GM21529 (cell line): Measurements from ENCODE around the gene ZCCHC7.
"Not testable (repeated sequence)": the region's sequence is repeated elsewhere in the genome, so short reads cannot be mapped to it uniquely, and the experiment has no call there.

Source experiments
- ATAC-seq: cut with Tn5 transposase; IDR thresholded peaks from one replicate; pipeline ENCODE4 v1.9.1; 2021; ENCODE audit not compliant: unreplicated experiment

The ZCCHC7 gene

GRCh38 chr9:37119907-37120842, at the start of gene ZCCHC7:
Gene ZCCHC7, plus strand, starts transcription at chr9:37120574.
- ATAC-seq = peak; percentile 93

- not testable (repeated sequence) for ATAC-seq
Observed at GRCh38 chr9:37074790-37075189, 45.6 kb upstream of the ZCCHC7 start.

GRCh38 chr9:37079370-37080164, 40.8 kb upstream of the ZCCHC7 start:
- peak; percentile 87 for ATAC-seq

GRCh38 chr9:37080165-37080628, 40.2 kb upstream of the ZCCHC7 start:
- peak; percentile 13 for ATAC-seq

GRCh38 chr9:37081507-37081906, 38.9 kb upstream of the ZCCHC7 start:
- ATAC-seq = not testable (repeated sequence)

- ATAC-seq = no peak
Observed at GRCh38 chr9:37082214-37082765, 38.1 kb upstream of the ZCCHC7 start.

GRCh38 chr9:37083654-37084053, 36.7 kb upstream of the ZCCHC7 start:
- no peak for ATAC-seq

- ATAC-seq = no peak
Observed at GRCh38 chr9:37085233-37085632, 35.1 kb upstream of the ZCCHC7 start.

GRCh38 chr9:37092714-37093295, 27.6 kb upstream of the ZCCHC7 start:
- ATAC-seq = not testable (repeated sequence)

GRCh38 chr9:37094751-37095150, 25.6 kb upstream of the ZCCHC7 start:
- ATAC-seq = no peak

GRCh38 chr9:37096628-37097027, 23.7 kb upstream of the ZCCHC7 start:
- ATAC-seq = no peak

- ATAC-seq = no peak
Observed at GRCh38 chr9:37097294-37097693, 23.1 kb upstream of the ZCCHC7 start.

GRCh38 chr9:37100327-37100726, 20.0 kb upstream of the ZCCHC7 start:
- no peak for ATAC-seq

- ATAC-seq = no peak
Observed at GRCh38 chr9:37100741-37101140, 19.6 kb upstream of the ZCCHC7 start.

- no peak for ATAC-seq
Observed at GRCh38 chr9:37102486-37102885, 17.9 kb upstream of the ZCCHC7 start.

- no peak for ATAC-seq
Observed at GRCh38 chr9:37104183-37104889, 16.0 kb upstream of the ZCCHC7 start.

GRCh38 chr9:37105234-37105633, 15.1 kb upstream of the ZCCHC7 start:
- no peak for ATAC-seq

GRCh38 chr9:37107701-37108100, 12.7 kb upstream of the ZCCHC7 start:
- no peak for ATAC-seq

- ATAC-seq = not testable (repeated sequence)
Observed at GRCh38 chr9:37114442-37114841, 5.9 kb upstream of the ZCCHC7 start.

- ATAC-seq = no peak
Observed at GRCh38 chr9:37117956-37118355, 2.4 kb upstream of the ZCCHC7 start.
